ENCODE data around the gene C4orf36.
"Not testable (repeated sequence)": the region's sequence is repeated elsewhere in the genome, so short reads cannot be mapped to it uniquely, and the experiment has no call there.

C4orf36 gene

GRCh38 chr4:86917212-86918039 is 25.2 kb upstream of the C4orf36 start:
- DNase-seq (ENCODE audit: low spot score) = no peak

- DNase-seq (ENCODE audit: low spot score) = no peak
Measured at GRCh38 chr4:86916392-86916791, 24.2 kb upstream of the C4orf36 start.

GRCh38 chr4:86910820-86911684 is 18.8 kb upstream of the C4orf36 start:
- DNase-seq (ENCODE audit: low spot score) = no peak

- DNase-seq (ENCODE audit: low spot score) = no peak
Measured at GRCh38 chr4:86910369-86910768, 18.1 kb upstream of the C4orf36 start.

GRCh38 chr4:86909546-86910295 is 17.5 kb upstream of the C4orf36 start:
- no peak for DNase-seq (ENCODE audit: low spot score)

- no peak for DNase-seq (ENCODE audit: low spot score)
Measured at GRCh38 chr4:86908251-86908657, 16.0 kb upstream of the C4orf36 start.

- no peak for DNase-seq (ENCODE audit: low spot score)
Measured at GRCh38 chr4:86901864-86902263, 9.6 kb upstream of the C4orf36 start.

GRCh38 chr4:86898562-86898961 is 6.3 kb upstream of the C4orf36 start:
- DNase-seq (ENCODE audit: low spot score) = no peak

GRCh38 chr4:86896596-86896995 is 4.4 kb upstream of the C4orf36 start:
- no peak for DNase-seq (ENCODE audit: low spot score)

- DNase-seq (ENCODE audit: low spot score) = peak; percentile 62
Measured at GRCh38 chr4:86895692-86896488, 3.7 kb upstream of the C4orf36 start.

GRCh38 chr4:86894455-86894854 is 2.2 kb upstream of the C4orf36 start:
- DNase-seq (ENCODE audit: low spot score) = no peak

GRCh38 chr4:86893136-86893535 is 914 bp upstream of the C4orf36 start:
- no peak for DNase-seq (ENCODE audit: low spot score)

GRCh38 chr4:86892636-86892960 is 376 bp upstream of the C4orf36 start:
- no peak for DNase-seq (ENCODE audit: low spot score)

- DNase-seq (ENCODE audit: low spot score) = no peak
Measured at GRCh38 chr4:86890790-86891189, 1.4 kb downstream of the C4orf36 start.

GRCh38 chr4:86879641-86880040 is 12.6 kb downstream of the C4orf36 start:
- no peak for DNase-seq (ENCODE audit: low spot score)

GRCh38 chr4:86878640-86879039 is 13.6 kb downstream of the C4orf36 start:
- no peak for DNase-seq (ENCODE audit: low spot score)

GRCh38 chr4:86876894-86877685 is 15.1 kb downstream of the C4orf36 start:
- DNase-seq (ENCODE audit: low spot score) = no peak

GRCh38 chr4:86875436-86875835 is 16.8 kb downstream of the C4orf36 start:
- DNase-seq (ENCODE audit: low spot score) = not testable (repeated sequence)

GRCh38 chr4:86872135-86872534 is 20.1 kb downstream of the C4orf36 start:
- no peak for DNase-seq (ENCODE audit: low spot score)

GRCh38 chr4:86870442-86871069 is 21.7 kb downstream of the C4orf36 start:
- no peak for DNase-seq (ENCODE audit: low spot score)
